Tibial nerve (tissue), 4 donors: ENCODE data around the gene RAB35.

ENCODE experiments used
- CTCF ChIP-seq, 5 experiments: fragments of 200-600 bp in 3 of 5; fragments of 450-650 bp in 2 of 5; sonication (generic) in 3 of 5; IDR thresholded peaks; one replicate each; pipeline ENCODE4 v1.5.1; 2016 to 2019; ENCODE audit warnings: antibody characterized with exemption in 5 of 5, mild to moderate bottlenecking in 3 of 5, moderate library complexity in 2 of 5
- EP300 ChIP-seq, 2 donors: sonication (generic); formaldehyde crosslinking; IDR thresholded peaks; one replicate each; pipeline ENCODE4 v1.6.1; 2017; ENCODE audit warnings: antibody characterized with exemption in 2 of 2, mild to moderate bottlenecking in 1 of 2
- POLR2A ChIP-seq, 2 donors: fragments of 450-650 bp; IDR thresholded peaks; one replicate each; pipeline ENCODE4 v1.6.1; 2017; ENCODE audit warnings: antibody characterized with exemption in 2 of 2, mild to moderate bottlenecking in 2 of 2, moderate library complexity in 2 of 2

- TF ChIP-seq CTCF (IDR thresholded peaks at IDR 0.05) (no peak), POLR2A (IDR thresholded peaks at IDR 0.05) (no peak), EP300 (IDR thresholded peaks at IDR 0.05) (no peak)
Measured at GRCh38 chr12:120132054-120132836, 15.7 kb upstream of the RAB35 start.
